AG04450 (cell line): ENCODE data around the gene MAP2K5. TPM values are rescaled to one million over a fixed set of nuclear protein-coding genes. Genes with fewer than 3 reads are reported as not detected.

Experiments
- CTCF ChIA-PET: fragments of 300-600, 350-600 bp; formaldehyde crosslinking; extraction: SDS; loops from one replicate; lab custom pipeline; 2022; ENCODE audit warnings: antibody characterized with exemption, inconsistent platforms; lab: Charles Lee
- POLR2A ChIA-PET: fragments of 350-600 bp; formaldehyde crosslinking; extraction: SDS; loops from one replicate; lab custom pipeline; 2021; ENCODE audit warnings: antibody characterized with exemption, inconsistent platforms; lab: Yijun Ruan, JAX
- DNase-seq: peaks from one replicate; pipeline ENCODE4 v3.0.0-alpha.2; 2011; ENCODE audit warnings: low read depth, low spot score
- H3K27ac ChIP-seq: one replicate; pipeline ENCODE4 v1.5.1; 2012; ENCODE audit warnings: low read depth, low read length, control low read depth
- H3K27me3 ChIP-seq: one replicate; pipeline ENCODE4 v1.6.0; 2012; ENCODE audit warnings: low read length; ENCODE audit not compliant: control insufficient read depth, insufficient read depth
- H3K4me3 ChIP-seq: 2 replicates; pipeline ENCODE4 v1.5.1; 2011; ENCODE audit warnings: mild to moderate bottlenecking, low read depth, low read length, control low read depth
- H3K9me3 ChIP-seq: 2 replicates; pipeline ENCODE4 v1.5.1; 2012; ENCODE audit warnings: low read length; ENCODE audit not compliant: control insufficient read depth, insufficient read depth
- CTCF ChIP-seq: IDR thresholded peaks from 2 replicates; pipeline ENCODE4 v1.5.1; 2011; ENCODE audit warnings: low read depth, low read length, control low read depth, inconsistent platforms
- polyA plus RNA-seq: library from polyadenylated mRNA; depleted of rRNA; stranded (reverse); fragments of >200 nt; gene quantifications from 2 replicates; pipeline ENCODE4 v1.2.3, GENCODE V29; 2011

The MAP2K5 gene
- polyA plus RNA-seq, 1 experiment: 5.4 TPM

DNA sequence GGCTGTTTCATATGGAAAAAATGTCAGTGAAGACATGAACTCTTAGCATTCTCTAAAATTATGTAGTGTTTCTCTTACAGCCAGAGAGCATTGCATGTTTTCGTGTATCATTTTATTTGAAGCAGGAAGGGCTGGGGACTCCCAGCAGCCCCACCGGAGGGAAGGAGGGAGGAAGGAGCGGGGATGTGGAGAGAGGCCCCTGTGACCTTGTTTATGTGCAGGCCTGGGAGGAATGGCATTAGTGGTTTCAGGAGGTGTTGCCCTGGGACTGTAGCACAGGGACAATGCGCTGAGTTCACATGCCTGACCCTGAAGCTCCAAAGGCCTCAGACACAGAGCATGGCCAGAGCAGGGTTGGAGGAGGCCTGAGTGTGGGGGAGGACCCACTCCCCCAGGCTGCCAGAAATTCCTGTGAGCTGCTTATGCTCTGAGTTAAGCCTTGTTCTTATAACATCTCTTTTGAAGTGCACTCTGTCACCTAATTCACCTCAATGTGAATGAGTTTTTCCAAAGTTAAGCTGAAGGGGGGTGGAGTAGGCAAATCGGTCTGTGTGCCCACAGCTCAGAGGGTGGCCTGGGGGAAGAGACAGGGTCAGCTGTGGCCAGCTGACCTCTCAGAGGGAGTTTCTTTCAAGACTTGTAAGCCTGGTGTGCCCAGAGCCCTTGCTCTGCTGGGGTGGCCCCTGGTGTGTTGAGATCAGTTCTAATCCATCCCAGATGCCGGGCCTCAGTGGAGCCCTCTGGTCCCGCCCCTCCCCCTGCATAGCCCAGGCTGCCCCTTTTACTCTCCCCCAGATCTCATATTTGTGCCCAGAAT lies 301.3 kb downstream of the MAP2K5 start:
- POLR2A ChIA-PET: interaction anchor here (0.7 kb wide), 1 partner anchor 722 kb away, joined by 3 read pairs; no protein-coding TSS in a partner anchor
- no peak overlapping the region for H3K27ac ChIP-seq
- CTCF ChIA-PET: interaction anchor here (0.7 to 2.2 kb wide), 2 partner anchors 311 to 367 kb away, joined by 4 to 6 read pairs; no protein-coding TSS in a partner anchor

GRCh38 chr15:67845974-67846373 lies 303.5 kb downstream of the MAP2K5 start:
- TF ChIP-seq CTCF: no peak
- peaks cover 6% of the 10 kb centered on the region for H3K27me3 ChIP-seq
- H3K9me3 ChIP-seq: no peaks in the 10 kb centered on the region
- no peak overlapping the region for H3K4me3 ChIP-seq
- no peak for DNase-seq
- CTCF ChIA-PET: interaction anchor here (0.7 kb wide), 1 partner anchor 16 kb away, joined by 3 read pairs; no protein-coding TSS in a partner anchor
- no peak overlapping the region for H3K27ac ChIP-seq
- POLR2A ChIA-PET: no interaction called here

More for the DNA sequence above, 301.3 kb downstream of the MAP2K5 start:
- Histone ChIP-seq H3K4me3 (no peak overlapping the region), H3K9me3 (no peaks in the 10 kb centered on the region; the same call in 1 of the 2 replicates), H3K27me3 (peaks cover 2% of the 10 kb centered on the region)
- no peak for DNase-seq
- TF ChIP-seq CTCF: no peak

DNA sequence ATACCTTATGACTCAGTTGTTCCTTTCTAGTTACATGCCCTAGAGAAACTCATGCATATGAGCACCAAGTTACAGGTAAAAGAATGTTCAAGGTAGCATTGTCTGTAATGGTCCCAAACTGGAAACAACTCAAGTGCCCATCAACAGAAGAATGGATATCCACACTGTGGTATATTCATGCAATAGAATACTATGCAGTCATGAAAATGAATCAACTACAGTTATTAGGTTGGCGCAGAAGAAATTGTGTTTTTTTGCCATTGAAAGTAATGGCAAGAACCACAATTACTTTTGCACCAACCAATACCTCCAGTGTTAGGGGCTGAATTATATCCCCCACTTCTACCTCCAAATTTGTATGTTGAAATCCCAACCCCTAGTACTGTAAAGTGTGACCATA lies 307.0 kb downstream of the MAP2K5 start:
- TF ChIP-seq CTCF: no peak
- Histone ChIP-seq H3K4me3 (no peak overlapping the region), H3K27me3 (peaks cover 13% of the 10 kb centered on the region), H3K27ac (no peak overlapping the region), H3K9me3 (no peaks in the 10 kb centered on the region)
- DNase-seq: no peak
- ChIA-PET POLR2A (no interaction called here), CTCF (no interaction called here)

DNA sequence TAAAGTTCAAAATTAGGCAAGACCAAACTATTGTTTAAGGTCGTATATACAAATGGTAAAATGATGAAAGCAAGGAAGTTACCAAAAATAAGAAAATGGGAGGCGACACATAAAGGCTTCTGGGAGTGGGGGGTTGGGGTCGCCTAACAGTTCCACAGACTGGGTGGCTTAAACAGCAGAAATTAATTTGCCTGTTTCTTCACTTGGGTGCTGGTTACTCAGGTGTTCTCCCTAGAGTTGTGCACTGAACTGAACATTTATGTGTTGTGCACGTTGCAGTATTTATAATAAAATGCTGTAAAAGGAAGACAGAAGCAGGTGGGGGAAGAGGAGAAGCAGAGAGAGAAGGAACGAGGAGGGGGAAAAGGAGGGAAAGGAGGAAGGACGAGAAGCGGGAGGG lies 307.8 kb downstream of the MAP2K5 start:
- Histone ChIP-seq H3K9me3 (no peaks in the 10 kb centered on the region), H3K4me3 (no peak overlapping the region), H3K27me3 (peaks cover 13% of the 10 kb centered on the region), H3K27ac (no peak overlapping the region)
- POLR2A ChIA-PET: no interaction called here
- CTCF ChIA-PET: no interaction called here
- no peak for DNase-seq
- TF ChIP-seq CTCF: no peak

- H3K27me3 ChIP-seq: peaks cover 13% of the 10 kb centered on the region
- no peak overlapping the region for H3K4me3 ChIP-seq
- no peak overlapping the region for H3K27ac ChIP-seq
- H3K9me3 ChIP-seq: no peaks in the 10 kb centered on the region
- POLR2A ChIA-PET: no interaction called here
- no peak for DNase-seq
- CTCF ChIA-PET: no interaction called here
- TF ChIP-seq CTCF: no peak
Measured at GRCh38 chr15:67850994-67851571, 308.6 kb downstream of the MAP2K5 start.
